ENCODE results near the gene CLDN20. TPM values are rescaled to one million over a fixed set of nuclear protein-coding genes. Genes with fewer than 3 reads are reported as not detected.

The CLDN20 gene
- total and polyA plus RNA-seq, 8 donors: 0.07 TPM; not detected in 7

DNA sequence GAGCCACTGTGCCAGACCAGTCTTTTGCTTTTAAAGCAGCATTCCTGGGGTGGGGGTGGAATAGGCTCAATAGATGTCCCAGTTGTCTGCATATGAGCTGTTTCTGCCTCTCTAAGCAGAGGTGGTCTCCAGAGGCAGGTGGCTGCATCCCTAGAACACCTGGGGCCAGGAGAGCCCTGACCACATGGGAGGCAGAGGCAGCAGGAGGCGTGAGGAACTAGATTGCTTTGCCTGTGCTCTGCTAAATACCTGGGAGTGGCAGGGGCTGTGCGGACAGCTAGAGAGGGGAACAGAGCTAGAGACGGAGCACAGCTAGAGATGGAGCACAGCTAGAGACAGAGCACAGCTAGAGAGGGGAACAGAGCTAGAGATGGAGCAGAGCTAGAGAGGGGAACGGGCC lies 29.1 kb upstream of the CLDN20 start:
- no peaks in the 10 kb centered on the region for H3K9me3 ChIP-seq
- H3K4me3 ChIP-seq: no peak overlapping the region
- H3K4me1 ChIP-seq: no peaks in the 10 kb centered on the region
- H3K27ac ChIP-seq: no peak overlapping the region
- WGBS, 2 donors: 71 to 76% methylated on average over 4 of the region's 4 CpGs
- no peaks in the 10 kb centered on the region for H3K27me3 ChIP-seq
- intact Hi-C loops (cut with DNase I): no loop called here
- TF ChIP-seq, protein P1, sequence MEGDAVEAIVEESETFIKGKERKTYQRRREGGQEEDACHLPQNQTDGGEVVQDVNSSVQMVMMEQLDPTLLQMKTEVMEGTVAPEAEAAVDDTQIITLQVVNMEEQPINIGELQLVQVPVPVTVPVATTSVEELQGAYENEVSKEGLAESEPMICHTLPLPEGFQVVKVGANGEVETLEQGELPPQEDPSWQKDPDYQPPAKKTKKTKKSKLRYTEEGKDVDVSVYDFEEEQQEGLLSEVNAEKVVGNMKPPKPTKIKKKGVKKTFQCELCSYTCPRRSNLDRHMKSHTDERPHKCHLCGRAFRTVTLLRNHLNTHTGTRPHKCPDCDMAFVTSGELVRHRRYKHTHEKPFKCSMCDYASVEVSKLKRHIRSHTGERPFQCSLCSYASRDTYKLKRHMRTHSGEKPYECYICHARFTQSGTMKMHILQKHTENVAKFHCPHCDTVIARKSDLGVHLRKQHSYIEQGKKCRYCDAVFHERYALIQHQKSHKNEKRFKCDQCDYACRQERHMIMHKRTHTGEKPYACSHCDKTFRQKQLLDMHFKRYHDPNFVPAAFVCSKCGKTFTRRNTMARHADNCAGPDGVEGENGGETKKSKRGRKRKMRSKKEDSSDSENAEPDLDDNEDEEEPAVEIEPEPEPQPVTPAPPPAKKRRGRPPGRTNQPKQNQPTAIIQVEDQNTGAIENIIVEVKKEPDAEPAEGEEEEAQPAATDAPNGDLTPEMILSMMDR (IDR thresholded peaks at IDR 0.05): no peak
- DNase-seq (no peak), ATAC-seq (peak in 2 of 4 donors; percentile 25 to 41), FAIRE-seq (no peak)
- no peaks in the 10 kb centered on the region for H3K36me3 ChIP-seq

GRCh38 chr6:155235087-155235486 lies 28.7 kb upstream of the CLDN20 start:
- Histone ChIP-seq H3K27ac (no peak overlapping the region), H3K36me3 (no peaks in the 10 kb centered on the region), H3K4me3 (no peak overlapping the region), H3K9me3 (no peaks in the 10 kb centered on the region), H3K27me3 (no peaks in the 10 kb centered on the region), H3K4me1 (no peaks in the 10 kb centered on the region)
- ATAC-seq (peak; percentile 40 to 82 (median 73)), FAIRE-seq (no peak), DNase-seq (peak in 1 of 6 donors; percentile 29)
- TF ChIP-seq, protein P1 (IDR thresholded peaks at IDR 0.05): no peak
- intact Hi-C loops (cut with DNase I): no loop called here
- WGBS, 2 donors: 32 to 36% methylated on average over 5 of the region's 5 CpGs

DNA sequence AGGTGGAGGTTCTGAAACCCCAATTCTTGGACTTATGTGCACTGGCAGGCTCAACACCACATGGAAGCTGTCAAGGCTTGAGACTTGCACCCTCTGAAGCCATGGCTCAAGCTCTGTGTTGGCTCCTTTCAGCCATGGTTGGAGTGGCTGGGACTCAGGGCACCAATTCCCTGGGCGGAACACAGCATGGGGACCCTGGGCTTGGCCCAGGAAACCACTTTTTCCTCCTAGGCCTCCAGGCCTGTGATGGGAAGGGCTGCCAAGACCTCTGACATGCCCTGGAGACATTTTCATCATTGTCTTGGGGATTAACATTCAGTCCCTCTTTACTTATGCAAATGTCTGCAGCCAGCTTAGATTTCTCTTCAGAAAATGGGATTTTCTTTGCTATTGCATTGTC lies 26.2 kb upstream of the CLDN20 start:
- DNase-seq (no peak), ATAC-seq (no peak), FAIRE-seq (no peak)
- Histone ChIP-seq H3K4me3 (no peak overlapping the region), H3K36me3 (no peaks in the 10 kb centered on the region), H3K9me3 (no peaks in the 10 kb centered on the region), H3K4me1 (no peaks in the 10 kb centered on the region), H3K27ac (no peak overlapping the region), H3K27me3 (no peaks in the 10 kb centered on the region)
- TF ChIP-seq, protein P1 (IDR thresholded peaks at IDR 0.05): no peak
- 98 to 100% methylated on average over 1 of the region's 1 CpG for WGBS, 2 donors
- intact Hi-C loops (cut with DNase I): no loop called here

DNA sequence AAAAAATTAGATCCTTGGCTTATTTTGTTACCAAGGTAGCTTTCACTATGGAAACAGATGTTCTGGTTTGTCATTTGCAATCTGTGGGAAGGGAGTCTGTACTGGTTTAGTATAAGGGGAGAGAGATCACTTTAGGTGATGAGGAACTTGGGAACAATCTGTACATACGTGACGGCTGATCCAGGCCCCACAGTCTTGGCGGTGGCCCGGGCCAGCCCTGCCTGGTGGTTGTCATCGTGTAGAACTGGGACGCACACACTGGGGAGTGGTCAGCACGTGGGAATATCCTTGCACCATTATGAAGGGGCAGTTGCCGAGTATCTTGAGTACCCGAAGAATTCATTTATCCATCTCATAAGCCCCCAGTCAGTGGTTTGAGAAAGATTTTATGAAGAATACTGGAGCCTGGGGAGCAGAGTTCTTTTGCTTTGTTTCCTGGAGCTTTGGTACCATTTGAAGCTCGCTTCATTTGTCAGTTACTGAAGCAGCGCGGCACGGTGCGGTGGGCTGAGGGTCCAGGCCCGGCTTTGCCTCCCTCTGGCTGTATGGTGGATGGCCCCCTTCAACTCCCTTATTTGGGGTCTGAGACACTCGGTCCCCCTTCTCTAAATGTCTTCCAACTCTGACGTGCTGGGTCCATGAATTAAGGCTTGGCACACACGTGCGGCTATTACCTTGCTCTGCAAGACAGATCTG lies 22.8 kb upstream of the CLDN20 start:
- intact Hi-C loops (cut with DNase I): no loop called here
- Histone ChIP-seq H3K4me1 (no peaks in the 10 kb centered on the region), H3K36me3 (no peaks in the 10 kb centered on the region), H3K27ac (no peak overlapping the region), H3K27me3 (no peaks in the 10 kb centered on the region), H3K9me3 (no peaks in the 10 kb centered on the region), H3K4me3 (no peak overlapping the region)
- FAIRE-seq: no peak
- ATAC-seq: no peak
- TF ChIP-seq, protein P1 (IDR thresholded peaks at IDR 0.05): no peak
- DNase-seq: no peak
- WGBS, 2 donors: 89 to 94% methylated on average over 19 of the region's 19 CpGs

- Histone ChIP-seq H3K27me3 (no peaks in the 10 kb centered on the region), H3K27ac (no peak overlapping the region), H3K36me3 (no peaks in the 10 kb centered on the region), H3K4me1 (no peaks in the 10 kb centered on the region), H3K9me3 (no peaks in the 10 kb centered on the region), H3K4me3 (no peak overlapping the region)
- intact Hi-C loops (cut with DNase I): no loop called here
- ATAC-seq (no peak), FAIRE-seq (no peak), DNase-seq (no peak)
- TF ChIP-seq, protein P1 (IDR thresholded peaks at IDR 0.05): no peak
- 59 to 69% methylated on average over 8 of the region's 8 CpGs for WGBS, 2 donors
These were observed 21.8 kb upstream of the CLDN20 start for GRCh38 chr6:155241966-155242365.
